OCI-LY7 (cell line): ENCODE results near the gene PELI1. TPM values are rescaled to one million over a fixed set of nuclear protein-coding genes. Genes with fewer than 3 reads are reported as not detected.

Experiments
- BruUV-seq: library from RNA; stranded (reverse); fragments of 400-500 nt; replicated peaks from 2 replicates; lab custom pipeline; 2021; lab: Mats Ljungman, UMichigan
- CTCF ChIA-PET: fragments of 300-600 bp; sonication (Branson Sonifier 250); formaldehyde crosslinking; loops from one replicate; lab custom pipeline; 2022; ENCODE audit warnings: antibody characterized with exemption; ENCODE audit not compliant: unreplicated experiment; lab: Charles Lee
- POLR2A ChIA-PET: fragments of 300-600 bp; sonication (Branson Sonifier 250); formaldehyde crosslinking; loops from one replicate; lab custom pipeline; 2022; ENCODE audit warnings: antibody characterized with exemption; lab: Charles Lee
- DNase-seq: peaks from one replicate; pipeline ENCODE4 v3.0.0-alpha.2; 2015; ENCODE audit warnings: low spot score
- H2AFZ ChIP-seq: fragments of 200-600 bp; sonication (generic), shearing (Covaris generic); 2 replicates; pipeline ENCODE4 v1.6.1; 2014; ENCODE audit warnings: mild to moderate bottlenecking, antibody characterized with exemption, low read length, moderate library complexity
- H3K27ac ChIP-seq: fragments of 200-600 bp; sonication (generic); 2 replicates; pipeline ENCODE4 v1.5.1; 2014; ENCODE audit warnings: mixed run types, low read depth, mild to moderate bottlenecking, moderate library complexity, low read length, inconsistent platforms; ENCODE audit not compliant: poor library complexity, severe bottlenecking
- H3K36me3 ChIP-seq: fragments of 200-600 bp; sonication (generic); 2 replicates; pipeline ENCODE4 v1.6.1; 2014; ENCODE audit warnings: mild to moderate bottlenecking, antibody characterized with exemption, low read length, moderate library complexity, mixed read lengths; ENCODE audit not compliant: insufficient read depth
- H3K4me1 ChIP-seq: fragments of 200-600 bp; sonication (generic); 2 replicates; pipeline ENCODE4 v1.5.1; 2014; ENCODE audit warnings: mild to moderate bottlenecking, low read length; ENCODE audit not compliant: insufficient read depth, poor library complexity, severe bottlenecking
- H3K4me2 ChIP-seq: fragments of 200-600 bp; sonication (generic); 2 replicates; pipeline ENCODE4 v1.6.1; 2014; ENCODE audit warnings: mild to moderate bottlenecking, low read length
- H3K4me3 ChIP-seq: fragments of 200-600 bp; sonication (generic); 2 replicates; pipeline ENCODE4 v1.5.1; 2014; ENCODE audit warnings: mild to moderate bottlenecking, low read depth, low read length; ENCODE audit not compliant: poor library complexity, severe bottlenecking
- H3K79me2 ChIP-seq: fragments of 200-600 bp; sonication (generic); 2 replicates; pipeline ENCODE4 v1.6.1; 2016; ENCODE audit warnings: low read depth, mild to moderate bottlenecking, low read length, moderate library complexity, mixed read lengths; ENCODE audit not compliant: insufficient read depth
- H3K9me2 ChIP-seq: fragments of 200-600 bp; sonication (generic); 2 replicates; pipeline ENCODE4 v1.6.1; 2016; ENCODE audit warnings: mild to moderate bottlenecking, low read length, mixed read lengths; ENCODE audit not compliant: insufficient read depth
- H3K9me3 ChIP-seq: fragments of 200-600 bp; sonication (generic); 2 replicates; pipeline ENCODE4 v1.6.1; 2014; ENCODE audit warnings: mild to moderate bottlenecking, mixed run types, low read length, mixed read lengths
- H4K20me1 ChIP-seq: fragments of 200-600 bp; sonication (generic); 2 replicates; pipeline ENCODE4 v1.6.1; 2014; ENCODE audit warnings: mild to moderate bottlenecking, antibody characterized with exemption, low read length, moderate library complexity, mixed read lengths; ENCODE audit not compliant: insufficient read depth
- EZH2phosphoT487 ChIP-seq: fragments of 200-600 bp; sonication (generic); IDR thresholded peaks from 2 replicates; pipeline ENCODE4 v1.6.1; 2018; ENCODE audit warnings: low read depth, borderline replicate concordance, mild to moderate bottlenecking, mixed run types, antibody characterized with exemption, low read length, moderate library complexity, mixed read lengths
- intact Hi-C: fragments of 100-400 bp; cut with micrococcal nuclease; formaldehyde crosslinking; loops from one replicate; pipeline ENCODE4 v1.10.0; 2022; ENCODE audit not compliant: unreplicated experiment
- total RNA-seq, 2 experiments: library from RNA; depleted of rRNA in 1 of 2; stranded (reverse); fragments of >200 nt in 1 of 2; shearing (Covaris generic) in 1 of 2; gene quantifications; 2 replicates each; pipeline ENCODE4 v1.2.3, GENCODE V29; 2014 to 2022
- TF ChIP-seq, protein P1 (sequence below): fragments of 200-600 bp; sonication (generic); conservative IDR thresholded peaks from 2 replicates; pipeline ENCODE4 v1.5.1; 2014; ENCODE audit warnings: mild to moderate bottlenecking, antibody characterized with exemption, low read length, moderate library complexity, mixed read lengths

PELI1 gene
- total RNA-seq, 2 experiments from 2014 or later, result 108 to 174 TPM

DNA sequence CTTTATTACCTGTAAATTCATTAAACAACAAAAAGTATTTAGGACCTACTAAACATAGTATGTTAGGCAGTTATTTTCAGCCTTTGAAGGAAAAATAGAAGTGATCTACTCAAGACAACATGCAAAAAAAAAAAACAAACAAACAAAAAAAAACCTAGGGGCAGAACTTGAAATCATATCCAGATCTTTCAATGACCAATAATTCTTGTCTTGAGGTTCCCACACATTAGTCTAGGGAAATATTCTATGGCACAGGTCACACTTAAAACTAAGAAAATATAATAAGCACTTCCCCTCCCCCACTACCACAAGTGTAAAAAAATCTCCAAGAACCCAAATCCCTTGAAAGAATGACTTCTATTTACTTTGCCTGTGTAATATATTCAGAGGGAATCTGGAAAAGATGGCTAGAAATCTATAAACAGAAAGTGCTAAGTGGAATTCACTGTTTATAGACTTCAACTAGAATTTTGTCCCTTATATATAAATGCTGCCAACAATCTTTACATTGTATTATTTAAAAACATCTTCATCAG is 3.5 kb downstream of the PELI1 start:
- no peaks in the 10 kb centered on the region for H3K9me3 ChIP-seq
- DNase-seq, result no peak
- peaks cover 70% of the 10 kb centered on the region for H3K4me1 ChIP-seq
- H2AFZ ChIP-seq, result no peak overlapping the region
- H3K4me3 ChIP-seq, result peak overlapping the region; percentile 97
- peak overlapping the region; percentile 27 for H3K27ac ChIP-seq
- no TSS peak for BruUV-seq
- POLR2A ChIA-PET, result interaction anchor here (0.6 to 4.7 kb wide), 21 partner anchors 7 to 222 kb away, joined by 3 to 36 read pairs (median 4); no protein-coding TSS in a partner anchor
- CTCF ChIA-PET, result no interaction called here
- intact Hi-C loops, result loop anchor here (1.0 to 5.0 kb wide), 3 partner anchors 40 to 612 kb away; no protein-coding TSS in a partner anchor
- TF ChIP-seq EZH2phosphoT487, result no peak
- TF ChIP-seq, protein P1, sequence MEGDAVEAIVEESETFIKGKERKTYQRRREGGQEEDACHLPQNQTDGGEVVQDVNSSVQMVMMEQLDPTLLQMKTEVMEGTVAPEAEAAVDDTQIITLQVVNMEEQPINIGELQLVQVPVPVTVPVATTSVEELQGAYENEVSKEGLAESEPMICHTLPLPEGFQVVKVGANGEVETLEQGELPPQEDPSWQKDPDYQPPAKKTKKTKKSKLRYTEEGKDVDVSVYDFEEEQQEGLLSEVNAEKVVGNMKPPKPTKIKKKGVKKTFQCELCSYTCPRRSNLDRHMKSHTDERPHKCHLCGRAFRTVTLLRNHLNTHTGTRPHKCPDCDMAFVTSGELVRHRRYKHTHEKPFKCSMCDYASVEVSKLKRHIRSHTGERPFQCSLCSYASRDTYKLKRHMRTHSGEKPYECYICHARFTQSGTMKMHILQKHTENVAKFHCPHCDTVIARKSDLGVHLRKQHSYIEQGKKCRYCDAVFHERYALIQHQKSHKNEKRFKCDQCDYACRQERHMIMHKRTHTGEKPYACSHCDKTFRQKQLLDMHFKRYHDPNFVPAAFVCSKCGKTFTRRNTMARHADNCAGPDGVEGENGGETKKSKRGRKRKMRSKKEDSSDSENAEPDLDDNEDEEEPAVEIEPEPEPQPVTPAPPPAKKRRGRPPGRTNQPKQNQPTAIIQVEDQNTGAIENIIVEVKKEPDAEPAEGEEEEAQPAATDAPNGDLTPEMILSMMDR, result no peak
- H3K36me3 ChIP-seq, result peaks cover 79% of the 10 kb centered on the region
- peaks cover 60% of the 10 kb centered on the region for H4K20me1 ChIP-seq
- H3K4me2 ChIP-seq, result peak overlapping the region; percentile 91
- no peaks in the 10 kb centered on the region for H3K9me2 ChIP-seq
- peaks cover 90% of the 10 kb centered on the region for H3K79me2 ChIP-seq

DNA sequence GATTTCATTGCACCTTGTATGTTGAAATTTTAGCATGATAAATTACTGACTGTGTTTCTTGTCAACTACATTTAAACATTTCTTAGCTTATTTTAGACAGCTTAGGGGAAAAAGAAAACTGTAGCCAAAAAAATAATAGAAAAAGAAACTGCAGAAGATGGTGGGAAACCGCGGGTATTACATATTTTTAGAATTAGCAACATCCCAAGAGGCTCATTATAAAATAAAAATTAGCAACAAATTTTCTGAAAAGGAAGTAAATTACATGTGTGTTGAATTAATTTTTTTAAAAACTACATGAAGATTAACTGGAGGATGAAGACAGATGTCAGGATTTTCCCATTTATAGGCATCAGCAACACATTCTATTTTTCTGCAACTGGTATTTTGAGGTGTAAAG is 4.3 kb downstream of the PELI1 start:
- peaks cover 86% of the 10 kb centered on the region for H3K36me3 ChIP-seq

More for the DNA sequence above, 4.3 kb downstream of the PELI1 start:
- Histone ChIP-seq H3K4me1 (peaks cover 70% of the 10 kb centered on the region), H3K4me2 (peak overlapping the region; percentile 91), H2AFZ (no peak overlapping the region), H3K9me2 (no peaks in the 10 kb centered on the region), H3K4me3 (peak overlapping the region; percentile 97), H3K79me2 (peaks cover 96% of the 10 kb centered on the region), H3K27ac (peak overlapping the region; percentile 27), H3K9me3 (no peaks in the 10 kb centered on the region), H4K20me1 (peaks cover 68% of the 10 kb centered on the region)
- DNase-seq, result no peak
- CTCF ChIA-PET, result no interaction called here
- POLR2A ChIA-PET, result interaction anchor here (0.6 to 4.7 kb wide), 7 partner anchors 8 to 60 kb away, joined by 3 to 36 read pairs (median 4); no protein-coding TSS in a partner anchor
- no peak for TF ChIP-seq EZH2phosphoT487
- TF ChIP-seq, protein P1, result no peak
- BruUV-seq, result no TSS peak
- intact Hi-C loops, result loop anchor here (5.0 kb wide), 1 partner anchor 612 kb away; no protein-coding TSS in a partner anchor
